HG03135 (cell line): Measurements from ENCODE around the gene IFT57.

Experiments
- ATAC-seq: cut with Tn5 transposase; IDR thresholded peaks from one replicate; pipeline ENCODE4 v1.9.1; 2021; ENCODE audit warnings: mild to moderate bottlenecking, moderate library complexity; ENCODE audit not compliant: unreplicated experiment

Gene IFT57

DNA sequence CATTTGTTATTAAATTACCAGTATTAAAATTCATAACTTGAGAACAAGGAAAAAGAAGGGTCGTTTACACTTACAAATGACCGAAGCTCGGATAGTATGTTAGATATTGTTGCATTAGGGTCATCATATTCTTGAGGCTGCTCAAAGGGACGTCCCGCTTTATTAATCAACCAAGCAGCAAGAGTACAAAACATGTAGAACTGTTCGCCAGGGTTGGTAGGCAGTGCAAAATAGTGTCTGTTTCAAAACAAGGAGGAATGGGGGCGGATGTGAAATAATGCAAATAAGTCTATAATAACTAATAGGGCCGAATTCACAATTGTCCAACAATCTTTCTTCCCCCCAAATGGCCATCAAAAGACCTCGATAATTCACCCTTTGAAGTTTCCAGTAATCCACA is 2.9 kb downstream of the IFT57 start:
- no peak for ATAC-seq

- no peak for ATAC-seq
Observed at GRCh38 chr3:108218811-108219210, 3.4 kb downstream of the IFT57 start.

GRCh38 chr3:108215871-108216270 is 6.4 kb downstream of the IFT57 start:
- no peak for ATAC-seq

DNA sequence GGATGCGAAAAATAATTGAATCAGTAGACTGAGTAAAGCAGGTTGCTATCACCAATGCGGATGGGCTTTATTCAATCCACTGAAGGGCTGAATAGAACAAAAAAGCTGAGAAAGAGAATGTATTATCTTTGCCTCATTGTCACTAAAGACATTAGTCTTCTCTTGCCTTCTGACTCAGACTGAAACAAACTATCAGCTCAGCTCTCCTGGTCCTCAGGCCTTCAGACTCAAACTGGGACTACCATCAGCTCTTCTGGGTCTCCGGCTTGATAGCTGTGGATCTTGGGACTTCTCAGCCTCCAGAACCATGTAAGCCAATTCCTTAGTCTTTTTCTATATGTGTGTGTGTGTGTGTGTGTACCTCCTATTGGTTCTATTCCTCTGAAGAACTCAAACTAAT is 12.6 kb downstream of the IFT57 start:
- ATAC-seq: peak; percentile 34

- ATAC-seq: peak; percentile 95
Observed at GRCh38 chr3:108208831-108209230, 13.4 kb downstream of the IFT57 start.

DNA sequence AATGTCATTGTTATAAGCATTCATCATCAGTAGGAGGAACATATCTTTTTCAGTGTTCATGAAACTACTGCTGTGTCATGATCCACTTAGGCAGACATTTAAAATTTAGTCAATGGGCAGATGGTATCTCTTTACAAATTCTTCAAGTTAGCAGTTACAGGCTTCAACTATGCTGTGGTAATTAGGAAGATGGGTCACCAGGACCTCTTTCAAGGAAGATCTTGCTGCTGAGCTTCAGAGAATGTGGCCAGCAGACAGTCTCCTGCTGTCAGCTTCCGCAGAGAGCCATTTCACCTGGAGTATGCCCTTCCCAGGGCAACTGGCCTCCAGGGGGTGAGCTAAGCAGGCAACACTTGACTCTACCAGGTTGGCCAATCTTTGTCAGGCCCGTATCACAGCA is 19.4 kb downstream of the IFT57 start:
- ATAC-seq: no peak

DNA sequence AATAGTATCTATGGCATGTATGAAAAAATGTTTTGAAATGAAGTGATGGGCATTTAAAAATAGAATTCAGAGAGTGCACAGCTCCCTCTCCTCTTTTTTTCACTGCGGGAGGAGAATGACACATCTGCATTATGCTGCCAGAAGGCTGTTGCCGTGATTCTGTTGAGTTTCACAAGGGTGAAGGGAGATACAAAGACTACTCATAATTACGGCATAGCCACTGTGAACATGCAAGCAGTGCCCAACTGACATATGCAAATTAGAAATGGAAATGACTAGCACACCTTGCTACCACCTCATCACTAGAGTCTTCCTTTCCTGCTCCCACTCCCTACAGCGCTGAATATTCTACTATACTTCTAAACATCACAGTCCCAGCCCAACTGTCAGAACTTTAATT is 20.1 kb downstream of the IFT57 start:
- no peak for ATAC-seq

- no peak for ATAC-seq
Observed at GRCh38 chr3:108201258-108201657, 21.0 kb downstream of the IFT57 start.

DNA sequence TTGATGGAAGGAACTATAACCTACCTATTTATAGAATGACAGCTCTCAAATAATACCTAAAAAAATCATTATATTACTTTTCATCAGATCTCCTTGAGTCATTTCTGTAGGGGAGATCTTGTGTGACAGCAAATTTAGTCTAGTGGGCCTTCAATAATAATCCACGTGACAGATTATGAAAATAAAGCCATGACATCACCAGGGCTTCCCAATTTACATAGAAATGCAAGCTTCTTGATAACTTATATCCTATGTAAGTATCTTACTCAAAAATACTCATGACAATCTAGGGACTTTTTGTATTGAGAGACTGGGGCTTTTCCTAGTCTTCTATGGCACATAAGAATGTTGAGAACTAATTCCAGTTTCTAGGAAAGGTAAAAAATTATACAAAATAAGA is 21.6 kb downstream of the IFT57 start:
- no peak for ATAC-seq

DNA sequence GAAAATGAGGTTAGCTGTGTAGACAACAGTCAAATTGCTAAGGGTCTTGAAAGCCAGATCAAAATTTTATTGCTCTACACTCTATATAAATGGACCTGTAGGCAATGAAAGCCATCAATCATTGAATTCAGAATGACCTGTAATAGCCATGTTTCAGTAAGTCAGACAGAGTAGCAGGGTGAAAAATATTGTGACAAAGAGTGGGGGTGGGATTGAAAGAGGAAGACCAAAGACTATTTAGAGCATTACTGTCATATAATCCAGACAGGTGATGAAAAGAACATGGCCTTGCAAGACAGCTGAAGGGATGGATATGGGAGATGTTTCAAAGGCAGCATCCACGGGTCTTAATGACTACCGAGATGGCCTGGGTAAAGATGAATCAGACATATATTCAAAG is 22.2 kb downstream of the IFT57 start:
- ATAC-seq: no peak

DNA sequence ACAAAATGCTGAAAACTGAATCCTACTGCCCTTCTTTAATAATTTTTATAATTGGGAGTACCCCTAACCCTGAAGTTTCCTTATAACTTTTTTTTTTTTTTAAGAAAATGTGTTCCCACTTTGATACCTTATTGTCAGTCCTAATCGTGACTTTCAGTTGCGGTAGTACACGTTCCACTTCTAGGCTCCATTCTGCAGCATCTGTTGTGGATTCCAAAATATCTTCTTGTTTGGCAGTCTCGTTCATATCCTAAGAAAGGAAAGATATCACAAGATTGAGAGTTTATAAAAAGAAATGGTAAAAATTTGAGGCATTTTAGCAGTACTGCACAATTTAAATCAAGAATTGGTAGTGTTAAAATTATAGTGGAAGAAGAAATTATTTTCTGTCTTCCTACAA is 30.8 kb downstream of the IFT57 start:
- no peak for ATAC-seq

- no peak for ATAC-seq
Observed at GRCh38 chr3:108190346-108190745, 31.9 kb downstream of the IFT57 start.

- ATAC-seq: no peak
Observed at GRCh38 chr3:108189440-108189839, 32.8 kb downstream of the IFT57 start.

DNA sequence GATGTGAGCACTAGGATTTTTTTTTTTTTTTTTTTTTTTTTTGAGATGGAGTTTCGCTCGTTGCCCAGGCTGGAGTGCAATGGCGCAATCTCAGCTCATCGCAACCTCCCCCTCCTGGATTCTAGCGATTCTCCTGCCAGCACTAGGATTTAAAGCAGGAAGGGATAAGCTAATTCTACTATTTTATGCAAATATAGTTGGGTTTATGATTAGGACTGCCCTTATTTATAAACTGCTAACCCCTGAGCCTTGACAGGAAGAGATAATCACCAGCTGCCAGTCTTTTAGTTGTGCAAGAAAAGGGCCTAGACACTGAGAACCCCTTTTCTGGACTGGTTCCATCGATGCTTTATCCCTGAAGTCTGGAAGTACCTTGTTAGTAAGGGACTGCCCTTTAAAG is 36.7 kb downstream of the IFT57 start:
- no peak for ATAC-seq

- no peak for ATAC-seq
Observed at GRCh38 chr3:108184824-108185223, 37.4 kb downstream of the IFT57 start.

- no peak for ATAC-seq
Observed at GRCh38 chr3:108183971-108184370, 38.3 kb downstream of the IFT57 start.

GRCh38 chr3:108183181-108183580 is 39.0 kb downstream of the IFT57 start:
- ATAC-seq: no peak

DNA sequence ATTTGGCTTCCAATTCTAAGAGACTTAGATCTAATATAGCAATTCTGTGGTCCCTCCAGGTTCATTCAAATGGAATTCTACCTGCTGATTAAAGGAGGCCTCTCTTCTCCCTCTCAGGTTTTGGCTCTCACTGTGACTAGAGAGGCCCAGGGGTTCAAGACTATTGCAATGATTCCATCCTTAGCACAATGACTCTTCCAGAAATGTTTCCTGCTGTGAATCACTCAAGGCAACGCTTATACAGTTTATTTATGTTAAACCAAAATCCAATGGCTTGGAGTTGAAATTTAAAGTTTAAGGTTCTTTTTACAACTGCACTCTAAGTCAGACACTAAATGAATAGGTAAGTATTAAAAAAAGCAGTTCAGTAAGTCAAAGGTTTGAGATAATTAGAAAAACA is 39.9 kb downstream of the IFT57 start:
- no peak for ATAC-seq

- ATAC-seq: no peak
Observed at GRCh38 chr3:108181172-108181571, 41.1 kb downstream of the IFT57 start.

- ATAC-seq: no peak
Observed at GRCh38 chr3:108180194-108180593, 42.0 kb downstream of the IFT57 start.

- ATAC-seq: no peak
Observed at GRCh38 chr3:108178676-108179075, 43.5 kb downstream of the IFT57 start.

DNA sequence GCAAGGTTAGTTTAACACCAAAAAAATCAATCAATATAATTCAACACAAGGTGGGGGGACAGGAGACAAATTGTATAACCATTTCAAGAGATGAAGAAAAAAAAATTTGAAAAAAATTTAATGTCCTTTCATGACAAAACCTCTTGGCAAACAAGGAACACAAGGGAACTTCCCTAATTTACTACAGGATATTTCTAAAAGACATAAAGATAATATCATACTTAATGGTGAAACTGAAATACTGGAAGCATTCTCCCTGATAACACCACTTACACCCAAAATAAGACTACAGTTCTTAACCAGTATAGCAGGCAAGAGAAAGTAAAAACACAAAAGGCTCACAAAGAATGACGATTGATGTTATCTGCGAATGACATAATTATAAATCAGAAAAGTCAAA is 44.7 kb downstream of the IFT57 start:
- no peak for ATAC-seq

DNA sequence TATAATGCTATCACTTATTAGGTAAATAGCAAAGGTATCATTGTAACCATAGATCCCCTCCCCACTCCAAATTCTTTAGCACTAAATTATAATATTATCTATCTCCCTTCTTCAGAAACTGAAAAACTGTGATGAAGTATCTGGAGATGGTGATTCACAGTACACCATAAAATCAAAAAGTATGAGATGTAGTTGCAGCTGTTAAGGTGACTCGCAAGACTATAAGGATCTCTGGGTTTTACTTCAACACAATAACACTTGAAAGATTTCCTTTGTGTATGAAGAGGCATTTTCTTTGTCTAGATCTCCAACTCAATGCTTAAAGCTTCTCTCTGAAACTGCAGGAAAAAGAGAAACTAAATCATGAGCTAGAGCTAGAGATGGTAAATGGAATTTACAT is 46.9 kb downstream of the IFT57 start:
- ATAC-seq: no peak

DNA sequence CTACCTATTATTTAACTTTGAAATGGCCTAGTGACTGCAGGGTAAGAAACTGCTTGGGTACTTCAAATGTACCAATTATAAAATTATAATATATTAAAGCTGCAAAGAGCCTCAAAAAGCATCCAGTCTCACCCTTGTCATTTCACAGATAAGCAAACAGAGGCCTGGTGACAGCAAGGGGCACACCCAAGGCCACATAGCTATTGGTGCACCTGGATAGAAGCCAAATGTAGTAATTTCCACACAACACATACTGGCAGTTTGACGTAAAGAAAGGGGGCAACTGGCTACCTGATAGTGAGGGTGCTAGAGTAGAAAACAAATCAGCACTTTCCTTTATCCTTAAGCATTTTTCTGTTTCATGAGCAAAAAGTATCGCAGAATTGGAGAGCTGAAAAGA is 51.1 kb downstream of the IFT57 start:
- ATAC-seq: no peak
